GM19043 (cell line): ENCODE data around the gene PNMA6A.
"Not testable (repeated sequence)": the region's sequence is repeated elsewhere in the genome, so short reads cannot be mapped to it uniquely, and the experiment has no call there.

Experiments
- ATAC-seq: cut with Tn5 transposase; IDR thresholded peaks from one replicate; pipeline ENCODE4 v1.9.1; 2021; ENCODE audit warnings: low read depth; ENCODE audit not compliant: unreplicated experiment

PNMA6A gene

GRCh38 chrX:153074935-153075334 is 2.7 kb downstream of the PNMA6A start:
- no peak for ATAC-seq

GRCh38 chrX:153075366-153075765 is 3.1 kb downstream of the PNMA6A start:
- ATAC-seq = no peak

- ATAC-seq = not testable (repeated sequence)
These were observed 5.3 kb downstream of the PNMA6A start for GRCh38 chrX:153077437-153078135.

- not testable (repeated sequence) for ATAC-seq
These were observed 11.1 kb downstream of the PNMA6A start for GRCh38 chrX:153083238-153083923.

GRCh38 chrX:153102418-153102817 is 30.2 kb downstream of the PNMA6A start:
- ATAC-seq = no peak

GRCh38 chrX:153104959-153105358 is 32.7 kb downstream of the PNMA6A start:
- not testable (repeated sequence) for ATAC-seq

GRCh38 chrX:153106092-153106801 is 34.0 kb downstream of the PNMA6A start:
- not testable (repeated sequence) for ATAC-seq

GRCh38 chrX:153110735-153111134 is 38.5 kb downstream of the PNMA6A start:
- not testable (repeated sequence) for ATAC-seq

GRCh38 chrX:153113851-153114250 is 41.6 kb downstream of the PNMA6A start:
- ATAC-seq = not testable (repeated sequence)

- ATAC-seq = not testable (repeated sequence)
These were observed 45.5 kb downstream of the PNMA6A start for GRCh38 chrX:153117754-153118153.

- not testable (repeated sequence) for ATAC-seq
These were observed 48.0 kb downstream of the PNMA6A start for GRCh38 chrX:153120230-153120629.

- ATAC-seq = not testable (repeated sequence)
These were observed 51.2 kb downstream of the PNMA6A start for GRCh38 chrX:153123468-153123867.
